Testis (tissue), 2 donors: ENCODE results near the gene KIAA1671.

Source experiments
- POLR2A ChIP-seq: fragments of 450-650 bp; IDR thresholded peaks from one replicate; pipeline ENCODE4 v1.6.1; 2017; ENCODE audit warnings: antibody characterized with exemption, mild to moderate bottlenecking, moderate library complexity
- TF ChIP-seq, protein P1 (sequence below), 3 experiments: fragments of 450-650 bp in 2 of 3; fragments of 200-600 bp in 1 of 3; sonication (generic) in 1 of 3; IDR thresholded peaks; one replicate each; pipeline ENCODE4 v1.5.1; 2016 to 2019; ENCODE audit warnings: antibody characterized with exemption in 3 of 3, mild to moderate bottlenecking in 2 of 3, moderate library complexity in 1 of 3

DNA sequence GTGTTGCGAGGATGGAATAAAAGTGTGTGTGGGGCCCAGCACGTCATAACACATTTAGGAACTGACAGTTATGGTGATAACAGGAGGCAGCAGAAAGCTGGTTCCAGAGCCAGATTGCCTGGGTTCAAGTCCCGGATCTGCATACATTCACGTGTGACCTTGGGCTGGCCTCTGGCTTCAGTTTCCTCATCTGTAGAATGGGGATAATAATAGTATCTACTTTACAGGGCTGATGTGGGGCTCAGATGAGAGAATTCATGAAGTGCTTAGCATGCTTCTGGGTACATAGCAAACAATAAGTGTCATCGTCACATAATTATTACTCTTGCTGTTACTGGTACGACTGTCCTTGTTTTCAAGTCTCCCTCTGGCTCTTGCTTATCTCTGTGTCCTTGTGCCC lies 97.3 kb downstream of the KIAA1671 start:
- TF ChIP-seq, protein P1, sequence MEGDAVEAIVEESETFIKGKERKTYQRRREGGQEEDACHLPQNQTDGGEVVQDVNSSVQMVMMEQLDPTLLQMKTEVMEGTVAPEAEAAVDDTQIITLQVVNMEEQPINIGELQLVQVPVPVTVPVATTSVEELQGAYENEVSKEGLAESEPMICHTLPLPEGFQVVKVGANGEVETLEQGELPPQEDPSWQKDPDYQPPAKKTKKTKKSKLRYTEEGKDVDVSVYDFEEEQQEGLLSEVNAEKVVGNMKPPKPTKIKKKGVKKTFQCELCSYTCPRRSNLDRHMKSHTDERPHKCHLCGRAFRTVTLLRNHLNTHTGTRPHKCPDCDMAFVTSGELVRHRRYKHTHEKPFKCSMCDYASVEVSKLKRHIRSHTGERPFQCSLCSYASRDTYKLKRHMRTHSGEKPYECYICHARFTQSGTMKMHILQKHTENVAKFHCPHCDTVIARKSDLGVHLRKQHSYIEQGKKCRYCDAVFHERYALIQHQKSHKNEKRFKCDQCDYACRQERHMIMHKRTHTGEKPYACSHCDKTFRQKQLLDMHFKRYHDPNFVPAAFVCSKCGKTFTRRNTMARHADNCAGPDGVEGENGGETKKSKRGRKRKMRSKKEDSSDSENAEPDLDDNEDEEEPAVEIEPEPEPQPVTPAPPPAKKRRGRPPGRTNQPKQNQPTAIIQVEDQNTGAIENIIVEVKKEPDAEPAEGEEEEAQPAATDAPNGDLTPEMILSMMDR (IDR thresholded peaks at IDR 0.05) = no peak
- TF ChIP-seq POLR2A = no peak
